HG02623 (cell line): ENCODE measurements around the gene POFUT2.

ENCODE experiments used
- ATAC-seq: cut with Tn5 transposase; IDR thresholded peaks from one replicate; pipeline ENCODE4 v1.9.1; 2021; ENCODE audit warnings: moderate library complexity; ENCODE audit not compliant: unreplicated experiment

POFUT2 gene

GRCh38 chr21:45265721-45266517, 21.8 kb downstream of the POFUT2 start:
- ATAC-seq = no peak

DNA sequence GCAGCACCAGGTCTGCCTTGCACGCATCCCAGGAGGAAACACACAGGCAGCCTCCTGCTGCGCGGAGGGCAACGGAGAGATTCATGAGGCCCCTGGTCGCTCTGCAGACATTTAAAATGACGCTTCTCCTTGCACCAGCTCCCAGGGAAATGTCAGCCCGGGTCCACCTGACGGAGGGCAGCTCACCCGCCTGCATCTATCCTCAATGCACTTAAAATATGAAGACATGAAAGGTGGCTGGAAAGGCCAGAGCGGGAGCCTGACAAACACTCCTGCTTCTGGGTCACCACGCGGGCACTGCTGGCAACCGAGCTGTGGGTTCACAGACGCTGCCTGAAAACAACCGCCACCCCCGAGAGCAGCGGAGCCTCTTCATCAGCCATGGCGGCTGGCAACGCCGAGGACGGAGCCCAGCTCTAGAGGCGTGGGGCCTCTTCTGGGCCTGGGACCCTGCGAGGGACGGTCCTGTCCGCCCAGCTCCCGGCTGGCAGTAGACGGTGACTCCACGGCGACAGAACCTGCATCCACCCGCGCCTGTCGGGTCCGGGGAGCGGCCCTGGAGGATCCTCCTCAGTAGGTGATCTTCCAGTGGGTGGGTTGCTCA, 22.7 kb downstream of the POFUT2 start:
- ATAC-seq = no peak

- no peak for ATAC-seq
These were observed 23.4 kb downstream of the POFUT2 start for GRCh38 chr21:45264146-45264911.

DNA sequence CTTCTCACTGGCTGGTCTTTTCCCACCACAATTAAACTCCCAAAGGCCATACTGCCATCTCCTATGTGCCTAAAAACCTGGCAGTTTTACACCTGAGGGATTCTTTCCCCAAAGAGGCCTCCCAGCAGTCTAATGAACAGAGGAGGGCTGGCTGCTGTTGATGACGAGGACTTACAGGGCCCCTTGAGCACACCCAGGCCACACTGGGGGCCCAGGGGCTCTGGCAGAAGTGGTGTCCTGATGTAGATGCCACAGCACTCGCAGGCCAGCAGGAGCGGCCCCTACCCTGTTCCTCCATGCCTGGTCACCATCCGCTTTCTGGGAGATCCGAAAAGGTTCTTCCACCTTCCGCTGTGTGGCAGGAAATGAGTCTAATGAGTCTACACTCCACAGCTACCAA, 24.2 kb downstream of the POFUT2 start:
- ATAC-seq = no peak

DNA sequence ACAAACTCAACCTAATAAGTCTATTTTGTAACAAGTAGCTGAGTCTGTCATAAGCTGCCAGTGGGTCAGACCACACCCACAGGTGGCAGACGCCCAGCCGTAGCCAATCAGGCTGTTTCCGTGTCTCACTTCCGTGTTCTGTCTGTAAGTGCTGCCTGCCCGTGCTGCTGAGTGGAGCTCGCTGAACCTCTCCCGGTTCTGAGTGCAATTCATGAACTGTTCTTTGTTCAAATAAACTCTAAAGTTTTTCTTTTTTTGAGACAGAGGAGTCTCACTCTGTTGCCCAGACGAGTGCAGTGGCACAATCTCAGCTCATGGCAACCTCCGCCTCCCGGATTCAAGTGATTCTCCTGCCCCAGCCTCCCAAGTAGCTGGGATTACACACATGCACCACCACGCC, 25.1 kb downstream of the POFUT2 start:
- no peak for ATAC-seq

DNA sequence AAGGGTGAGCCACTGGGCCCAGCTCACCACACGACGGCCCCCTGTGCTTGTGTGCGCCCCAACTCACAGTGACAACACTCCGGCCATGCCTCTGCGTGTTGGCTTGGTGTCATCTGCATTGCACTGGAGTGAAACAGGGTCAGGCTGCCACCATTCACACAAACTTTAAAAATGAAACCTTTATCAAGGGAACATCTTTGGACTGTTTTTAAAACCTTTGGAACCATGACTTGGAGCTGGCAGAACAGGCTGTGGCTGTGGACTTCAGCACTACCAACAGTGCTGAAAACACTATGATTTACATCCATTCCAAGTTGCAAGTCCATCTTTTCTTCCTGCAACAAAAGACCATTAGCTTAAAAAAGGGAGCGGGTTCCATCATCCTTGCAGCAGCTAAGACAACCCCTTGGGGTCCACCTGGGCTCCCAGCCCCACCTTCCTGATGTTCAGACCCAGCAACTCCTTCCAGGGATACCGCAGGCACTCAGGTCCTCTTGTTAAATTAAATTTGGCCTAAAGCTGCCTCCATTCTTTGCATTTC, 25.6 kb downstream of the POFUT2 start:
- ATAC-seq = no peak

GRCh38 chr21:45261093-45261492, 26.6 kb downstream of the POFUT2 start:
- no peak for ATAC-seq

GRCh38 chr21:45260191-45260825, 27.4 kb downstream of the POFUT2 start:
- ATAC-seq = no peak

GRCh38 chr21:45259206-45259840, 28.4 kb downstream of the POFUT2 start:
- ATAC-seq = no peak

- no peak for ATAC-seq
These were observed 29.2 kb downstream of the POFUT2 start for GRCh38 chr21:45258466-45258865.

DNA sequence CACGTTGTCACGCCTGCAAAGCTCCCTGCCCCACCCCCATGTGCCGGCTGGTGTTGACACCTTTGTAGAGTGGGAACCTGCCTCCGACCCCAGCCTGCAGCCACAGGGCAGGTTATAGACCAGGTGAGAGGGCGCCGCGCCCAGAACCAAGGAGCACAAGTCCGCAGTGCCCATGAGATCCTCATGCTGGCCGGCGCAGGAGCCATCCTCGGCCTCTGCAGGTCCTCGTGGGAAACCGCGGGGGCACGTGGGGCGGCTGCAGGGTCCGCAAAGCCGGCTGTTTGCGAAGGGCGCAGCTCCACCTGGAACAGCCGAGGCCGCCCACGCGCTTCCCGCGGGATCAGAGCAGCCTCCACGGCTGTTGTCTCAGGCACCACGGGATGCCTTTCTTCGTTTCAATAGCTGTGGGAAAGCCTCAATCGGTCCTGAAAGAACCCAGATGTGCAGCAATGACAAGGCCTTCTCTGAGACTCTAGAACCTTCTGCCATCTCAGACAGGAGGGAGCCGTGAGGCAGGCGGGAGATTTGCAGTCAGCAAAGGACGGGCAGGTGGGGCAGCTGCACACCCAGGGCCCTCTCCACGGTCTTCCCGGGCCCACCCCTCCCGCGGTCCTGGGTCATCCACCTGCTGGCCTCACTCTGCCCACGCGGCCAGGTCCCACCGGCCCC, 29.9 kb downstream of the POFUT2 start:
- ATAC-seq = no peak

- ATAC-seq = no peak
These were observed 30.6 kb downstream of the POFUT2 start for GRCh38 chr21:45256912-45257672.

- no peak for ATAC-seq
These were observed 31.4 kb downstream of the POFUT2 start for GRCh38 chr21:45256021-45256911.

DNA sequence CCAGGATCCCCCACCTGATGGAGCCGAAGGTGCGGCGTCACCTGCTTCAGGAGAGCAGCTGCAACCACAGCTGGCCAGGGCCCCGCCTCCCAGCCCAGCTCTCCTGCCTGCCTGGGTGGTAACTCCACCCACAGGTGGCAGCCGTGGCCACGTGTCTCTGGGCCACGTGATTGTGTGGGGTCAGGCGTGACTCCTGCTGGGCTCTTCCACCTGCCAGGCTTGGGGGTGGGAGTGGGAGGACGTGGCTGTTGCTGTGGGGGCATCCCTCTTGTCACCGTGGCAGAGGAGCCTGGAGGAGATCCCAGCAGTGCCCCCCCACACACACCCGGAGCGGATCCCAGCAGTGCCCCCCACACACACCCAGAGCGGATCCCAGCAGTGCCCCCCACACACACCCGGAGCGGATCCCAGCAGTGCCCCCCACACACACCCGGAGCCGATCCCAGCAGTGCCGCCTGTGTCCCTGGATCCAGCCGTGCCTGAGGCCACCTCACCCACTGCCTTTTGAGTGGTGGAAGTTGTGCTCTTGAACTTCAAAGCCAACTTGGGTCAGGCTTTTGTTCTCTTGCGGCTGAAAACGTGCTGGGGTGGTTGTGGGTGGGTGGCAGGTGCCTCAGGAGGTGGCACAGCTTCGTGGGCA, 32.2 kb downstream of the POFUT2 start:
- ATAC-seq = no peak

DNA sequence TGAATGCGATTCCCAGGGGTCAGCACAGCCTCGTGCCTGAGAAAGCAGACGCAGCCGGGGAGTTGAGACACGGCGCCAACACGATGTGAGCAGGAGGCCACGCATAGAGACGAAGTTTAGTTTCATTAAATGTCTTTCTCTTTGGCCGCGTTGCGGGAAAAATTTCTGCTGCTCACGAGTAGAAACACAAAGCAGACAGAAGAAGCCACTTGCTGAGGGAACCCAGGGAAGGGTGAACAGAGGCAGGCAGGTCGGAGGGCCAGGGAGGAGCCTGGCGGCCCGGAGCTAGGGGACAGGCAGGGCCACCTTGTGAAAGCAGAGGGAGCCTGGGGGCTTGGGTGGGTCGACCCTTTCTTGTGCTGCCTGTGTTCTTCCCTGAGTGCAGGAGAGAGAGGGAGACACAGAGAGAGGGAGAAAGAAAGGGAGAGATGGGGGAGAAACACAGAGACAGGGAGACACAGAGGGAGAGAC, 33.2 kb downstream of the POFUT2 start:
- ATAC-seq = no peak

DNA sequence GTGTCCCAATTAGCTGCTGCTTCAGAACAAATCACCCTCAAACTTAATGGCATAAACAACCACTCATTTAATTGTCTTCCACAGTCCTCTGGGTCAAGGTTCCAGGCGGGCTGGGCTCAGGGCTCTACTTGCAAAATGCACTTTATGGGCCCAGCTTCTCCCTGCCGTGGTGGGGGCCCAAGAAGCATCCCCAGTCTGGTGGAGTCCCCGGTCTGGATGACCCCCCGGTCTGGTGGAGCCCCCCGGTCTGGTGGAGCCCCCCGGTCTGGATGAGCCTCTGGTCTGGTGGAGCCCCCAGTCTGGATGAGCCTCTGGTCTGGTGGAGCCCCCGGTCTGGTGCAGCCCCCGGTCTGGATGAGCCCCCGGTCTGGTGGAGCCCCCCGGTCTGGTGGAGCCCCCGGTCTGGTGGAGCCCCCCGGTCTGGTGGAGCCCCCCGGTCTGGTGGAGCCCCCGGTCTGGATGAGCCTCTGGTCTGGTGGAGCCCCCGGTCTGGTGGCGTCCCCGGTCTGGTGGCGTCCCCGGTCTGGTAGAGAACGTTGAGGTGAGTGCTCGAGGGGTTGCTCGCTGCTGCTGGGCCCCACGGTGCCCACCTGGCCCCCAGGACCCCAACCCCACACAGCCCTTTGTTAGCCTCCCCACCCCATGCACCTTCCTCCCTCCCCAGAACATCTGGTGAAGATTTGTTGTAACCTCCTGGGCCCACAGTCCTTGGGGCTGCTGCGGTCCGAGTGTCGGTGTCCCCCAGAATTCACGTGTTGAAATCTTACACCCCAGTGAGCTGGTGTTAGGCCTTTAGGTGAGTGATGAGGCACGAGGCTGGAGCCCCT, 33.8 kb downstream of the POFUT2 start:
- ATAC-seq = no peak

DNA sequence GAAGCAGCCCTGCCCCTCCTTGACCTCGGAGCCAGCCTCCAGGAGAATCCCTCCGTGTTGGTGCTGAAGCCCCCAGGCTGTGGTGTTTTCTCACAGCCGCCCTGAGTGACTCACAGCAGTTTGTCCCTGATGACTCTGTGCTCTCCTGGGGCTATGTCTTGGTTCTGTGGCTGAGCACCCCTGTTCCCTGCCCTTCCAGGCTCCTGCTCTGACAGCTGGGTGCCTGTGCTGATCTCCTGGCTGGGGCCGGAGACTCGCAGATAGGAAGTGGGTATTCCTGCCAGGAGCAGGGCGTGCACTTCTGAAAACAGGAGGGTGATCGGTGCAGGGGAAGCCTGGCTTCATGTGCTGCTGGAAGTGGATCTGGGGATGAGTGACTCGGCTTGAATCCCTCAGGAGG, 34.5 kb downstream of the POFUT2 start:
- ATAC-seq = no peak
